Lower leg skin (tissue), 4 donors: Measurements from ENCODE around the gene THSD4. TPM values are rescaled to one million over a fixed set of nuclear protein-coding genes. Genes with fewer than 3 reads are reported as not detected.

Source experiments
- DNase-seq, 2 donors: peaks; one replicate each; pipeline ENCODE4 v3.0.0-alpha.2; 2019; ENCODE audit warnings: low spot score in 2 of 2
- H3K4me3 ChIP-seq: fragments of 200-600 bp; sonication (generic); 2 replicates; pipeline ENCODE4 v1.5.1; 2017; ENCODE audit warnings: mild to moderate bottlenecking, low read depth; ENCODE audit not compliant: poor library complexity, severe bottlenecking
- POLR2A ChIP-seq, 2 donors: fragments of 450-650 bp; IDR thresholded peaks; one replicate each; pipeline ENCODE4 v1.6.1; 2016 to 2017; ENCODE audit warnings: antibody characterized with exemption in 2 of 2, mild to moderate bottlenecking in 1 of 2, moderate library complexity in 1 of 2
- WGBS, 2 donors: methylation state at CpG; one replicate each; pipeline ENCODE4 v1.1.5; 2018; 5-methylcytosine and 5-hydroxymethylcytosine counted together
- intact Hi-C: fragments of 100-400 bp; cut with DNase I; formaldehyde crosslinking; loops from one replicate; pipeline ENCODE4 v1.15.0; 2023; ENCODE audit warnings: low total_unique reads
- total RNA-seq, 4 donors: library from RNA; depleted of rRNA; stranded (reverse); fragments of >200 nt; gene quantifications; one replicate each; pipeline ENCODE4 v1.1.0, GENCODE V29; 2016
- TF ChIP-seq, protein P1 (sequence below), 3 donors: fragments of 450-650 bp; IDR thresholded peaks; one replicate each; pipeline ENCODE4 v1.5.1; 2016; ENCODE audit warnings: antibody characterized with exemption in 3 of 3, mild to moderate bottlenecking in 3 of 3, moderate library complexity in 2 of 3

Gene THSD4
- total RNA-seq, 4 donors from 2014 or later = 9.3 to 39.2 (median 32.8) TPM

DNA sequence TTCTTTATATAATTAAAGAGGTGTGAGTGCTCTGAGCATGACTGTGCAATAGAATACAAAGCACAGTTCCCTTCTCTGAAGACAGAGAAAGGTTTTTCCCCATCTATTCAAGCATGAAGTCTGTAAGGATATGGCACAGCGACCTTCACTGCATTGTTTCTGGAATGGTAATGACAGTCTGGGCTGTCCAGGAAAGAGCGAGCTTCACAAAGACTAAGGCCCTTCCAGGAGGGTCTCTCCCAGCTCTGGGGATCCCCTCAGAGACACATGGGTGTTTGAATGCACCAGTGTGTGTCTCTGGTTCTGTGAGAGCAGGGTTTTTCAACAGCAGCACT, 515.2 kb downstream of the THSD4 start:
- 73 to 79% methylated on average over 2 of the region's 2 CpGs for WGBS, 2 donors
- TF ChIP-seq, protein P1, sequence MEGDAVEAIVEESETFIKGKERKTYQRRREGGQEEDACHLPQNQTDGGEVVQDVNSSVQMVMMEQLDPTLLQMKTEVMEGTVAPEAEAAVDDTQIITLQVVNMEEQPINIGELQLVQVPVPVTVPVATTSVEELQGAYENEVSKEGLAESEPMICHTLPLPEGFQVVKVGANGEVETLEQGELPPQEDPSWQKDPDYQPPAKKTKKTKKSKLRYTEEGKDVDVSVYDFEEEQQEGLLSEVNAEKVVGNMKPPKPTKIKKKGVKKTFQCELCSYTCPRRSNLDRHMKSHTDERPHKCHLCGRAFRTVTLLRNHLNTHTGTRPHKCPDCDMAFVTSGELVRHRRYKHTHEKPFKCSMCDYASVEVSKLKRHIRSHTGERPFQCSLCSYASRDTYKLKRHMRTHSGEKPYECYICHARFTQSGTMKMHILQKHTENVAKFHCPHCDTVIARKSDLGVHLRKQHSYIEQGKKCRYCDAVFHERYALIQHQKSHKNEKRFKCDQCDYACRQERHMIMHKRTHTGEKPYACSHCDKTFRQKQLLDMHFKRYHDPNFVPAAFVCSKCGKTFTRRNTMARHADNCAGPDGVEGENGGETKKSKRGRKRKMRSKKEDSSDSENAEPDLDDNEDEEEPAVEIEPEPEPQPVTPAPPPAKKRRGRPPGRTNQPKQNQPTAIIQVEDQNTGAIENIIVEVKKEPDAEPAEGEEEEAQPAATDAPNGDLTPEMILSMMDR (IDR thresholded peaks at IDR 0.05) = no peak
- TF ChIP-seq POLR2A (IDR thresholded peaks at IDR 0.05) = no peak
- intact Hi-C loops = no loop called here
- no peak for DNase-seq
- no peak overlapping the region for H3K4me3 ChIP-seq

DNA sequence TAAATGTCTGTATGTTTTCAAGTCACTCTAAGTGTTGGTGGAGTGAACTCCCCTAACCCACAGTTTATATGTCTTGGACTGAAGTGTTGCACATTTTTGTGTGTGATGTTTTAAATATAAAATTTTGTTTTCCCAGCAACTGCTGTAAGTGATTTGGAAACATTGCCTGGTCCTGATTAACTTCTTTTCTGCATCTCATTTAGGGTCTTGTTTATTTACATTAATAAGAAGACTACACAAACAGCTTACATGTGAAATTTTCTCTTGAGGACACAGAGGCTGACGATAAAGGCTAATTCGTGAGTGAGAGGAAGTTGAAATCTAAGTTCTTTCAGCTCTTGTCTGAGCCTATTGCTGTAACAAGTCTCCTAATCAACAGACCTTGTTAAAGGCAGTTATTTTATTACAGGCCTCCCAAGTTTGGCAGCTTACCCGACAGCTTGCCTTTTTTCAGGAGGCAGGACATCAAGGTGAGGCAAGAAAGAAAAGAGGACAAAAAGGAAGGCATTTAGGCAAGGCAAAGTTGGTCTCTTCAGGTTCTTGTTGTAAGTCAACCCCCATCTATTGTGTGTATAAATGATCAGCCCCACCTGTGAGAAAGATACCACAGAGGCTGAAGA, 517.4 kb downstream of the THSD4 start:
- DNase-seq = no peak
- no peak overlapping the region for H3K4me3 ChIP-seq
- TF ChIP-seq POLR2A (IDR thresholded peaks at IDR 0.05) = no peak
- TF ChIP-seq, protein P1 (IDR thresholded peaks at IDR 0.05) = no peak
- WGBS, 2 donors = 67 to 70% methylated on average over 3 of the region's 3 CpGs
- intact Hi-C loops = no loop called here

- 52 to 57% methylated on average over 6 of the region's 6 CpGs for WGBS, 2 donors
- H3K4me3 ChIP-seq = no peak overlapping the region
- intact Hi-C loops = no loop called here
- TF ChIP-seq, protein P1 (IDR thresholded peaks at IDR 0.05) = no peak
- TF ChIP-seq POLR2A (IDR thresholded peaks at IDR 0.05) = no peak
- no peak for DNase-seq
Observed at GRCh38 chr15:71634820-71635560, 519.7 kb downstream of the THSD4 start.

DNA sequence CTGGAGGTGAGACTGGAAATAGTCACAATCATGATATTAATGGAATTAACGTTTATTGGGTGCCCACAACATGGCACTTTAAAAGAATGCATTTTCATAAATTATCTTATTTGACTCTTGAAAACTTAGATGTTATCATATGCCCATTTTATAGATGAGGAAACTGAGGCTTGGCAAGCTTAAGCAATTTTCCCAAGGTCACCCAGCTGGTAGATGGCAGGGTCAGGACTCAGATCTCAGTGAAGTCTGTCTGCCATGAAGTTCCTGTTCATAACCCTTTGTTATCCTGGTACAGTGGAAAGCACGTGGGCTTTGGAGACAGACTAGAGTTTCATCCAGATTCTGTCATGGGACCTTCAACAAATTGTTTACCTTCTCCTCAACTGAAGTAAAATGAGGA, 520.5 kb downstream of the THSD4 start:
- intact Hi-C loops = no loop called here
- DNase-seq = no peak
- 73 to 83% methylated on average over 2 of the region's 2 CpGs for WGBS, 2 donors
- no peak overlapping the region for H3K4me3 ChIP-seq
- no peak for TF ChIP-seq POLR2A (IDR thresholded peaks at IDR 0.05)
- TF ChIP-seq, protein P1 (IDR thresholded peaks at IDR 0.05) = no peak

DNA sequence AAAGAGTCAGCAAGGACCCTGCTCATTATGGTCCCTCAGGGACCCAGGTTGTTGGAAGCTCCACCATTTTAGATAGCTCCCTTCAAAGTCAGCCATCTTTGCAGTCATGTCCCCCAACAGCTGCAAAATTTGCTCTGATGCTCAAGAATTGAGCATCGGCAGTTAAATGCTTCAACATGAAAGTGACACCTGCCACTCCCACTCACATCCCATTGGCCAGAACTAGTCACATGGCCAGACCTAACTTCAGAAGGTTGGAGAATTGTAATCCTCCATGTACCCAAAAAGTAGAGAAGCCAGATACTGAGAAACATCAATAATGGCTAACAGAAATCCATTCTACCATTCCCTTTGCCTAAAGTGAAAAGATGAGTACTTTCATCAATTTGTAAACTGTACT, 523.6 kb downstream of the THSD4 start:
- WGBS, 2 donors = 91 to 96% methylated on average over 1 of the region's 1 CpG
- no peak overlapping the region for H3K4me3 ChIP-seq
- intact Hi-C loops = no loop called here
- DNase-seq = no peak
- TF ChIP-seq, protein P1 (IDR thresholded peaks at IDR 0.05) = no peak
- TF ChIP-seq POLR2A (IDR thresholded peaks at IDR 0.05) = no peak
